ENCODE measurements around the gene DHX29.
A peak's percentile ranks its signal among the peaks of the same experiment; 100 is the strongest.

Gene DHX29

DNA sequence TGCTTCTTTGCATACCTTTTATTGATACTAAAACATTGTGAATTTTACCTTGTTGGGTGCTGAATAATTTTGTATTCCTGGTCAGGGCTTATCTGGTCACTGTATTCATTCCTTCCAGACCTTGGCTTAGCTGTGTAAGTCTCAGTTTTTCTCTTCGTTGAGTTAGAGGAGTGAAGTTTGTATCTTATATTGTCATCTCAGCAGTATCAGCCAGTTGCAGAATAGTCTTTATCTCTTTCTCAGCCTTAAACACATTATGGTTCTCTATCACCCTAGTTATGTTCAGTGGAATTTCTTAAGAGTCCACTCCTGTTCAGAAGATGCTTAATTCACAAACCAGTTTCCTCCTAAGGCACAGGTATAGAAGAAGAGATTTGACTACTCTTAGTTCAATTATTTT lies 25.5 kb upstream of the DHX29 start:
- CTCF ChIA-PET, result no interaction called here
- POLR2A ChIA-PET, result no interaction called here

DNA sequence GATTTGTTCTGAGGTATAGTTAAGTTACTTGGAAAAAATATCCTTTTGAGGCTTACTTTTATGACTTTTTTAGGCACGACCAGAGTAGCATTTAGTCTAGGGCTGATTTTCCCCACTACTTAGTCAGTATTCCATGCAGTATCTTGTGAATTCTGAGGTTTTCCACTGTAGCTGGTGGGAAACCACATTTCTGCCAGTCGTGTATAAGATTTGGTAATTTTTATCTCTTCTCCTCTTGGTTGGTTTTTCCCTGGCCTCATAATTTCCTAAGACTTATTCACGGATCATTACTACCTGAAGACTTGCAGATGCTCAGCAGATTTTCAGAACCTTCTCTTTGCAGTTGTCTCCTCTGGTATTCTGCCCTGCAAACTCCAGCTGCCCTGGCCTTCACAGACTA lies 23.8 kb upstream of the DHX29 start:
- no peak for DNase-seq (ENCODE audit: extremely low spot score)
- CTCF ChIA-PET, result no interaction called here
- TF ChIP-seq, protein P1, sequence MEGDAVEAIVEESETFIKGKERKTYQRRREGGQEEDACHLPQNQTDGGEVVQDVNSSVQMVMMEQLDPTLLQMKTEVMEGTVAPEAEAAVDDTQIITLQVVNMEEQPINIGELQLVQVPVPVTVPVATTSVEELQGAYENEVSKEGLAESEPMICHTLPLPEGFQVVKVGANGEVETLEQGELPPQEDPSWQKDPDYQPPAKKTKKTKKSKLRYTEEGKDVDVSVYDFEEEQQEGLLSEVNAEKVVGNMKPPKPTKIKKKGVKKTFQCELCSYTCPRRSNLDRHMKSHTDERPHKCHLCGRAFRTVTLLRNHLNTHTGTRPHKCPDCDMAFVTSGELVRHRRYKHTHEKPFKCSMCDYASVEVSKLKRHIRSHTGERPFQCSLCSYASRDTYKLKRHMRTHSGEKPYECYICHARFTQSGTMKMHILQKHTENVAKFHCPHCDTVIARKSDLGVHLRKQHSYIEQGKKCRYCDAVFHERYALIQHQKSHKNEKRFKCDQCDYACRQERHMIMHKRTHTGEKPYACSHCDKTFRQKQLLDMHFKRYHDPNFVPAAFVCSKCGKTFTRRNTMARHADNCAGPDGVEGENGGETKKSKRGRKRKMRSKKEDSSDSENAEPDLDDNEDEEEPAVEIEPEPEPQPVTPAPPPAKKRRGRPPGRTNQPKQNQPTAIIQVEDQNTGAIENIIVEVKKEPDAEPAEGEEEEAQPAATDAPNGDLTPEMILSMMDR (IDR thresholded peaks at IDR 0.05; ENCODE audit: control extremely low read depth, extremely low read depth, low read depth, missing control alignments), result no peak
- POLR2A ChIA-PET, result no interaction called here

More for the DNA sequence above, 25.5 kb upstream of the DHX29 start:
- TF ChIP-seq, protein P1 (IDR thresholded peaks at IDR 0.05; ENCODE audit: control extremely low read depth, extremely low read depth, low read depth, missing control alignments), result no peak
- DNase-seq (ENCODE audit: extremely low spot score), result no peak

DNA sequence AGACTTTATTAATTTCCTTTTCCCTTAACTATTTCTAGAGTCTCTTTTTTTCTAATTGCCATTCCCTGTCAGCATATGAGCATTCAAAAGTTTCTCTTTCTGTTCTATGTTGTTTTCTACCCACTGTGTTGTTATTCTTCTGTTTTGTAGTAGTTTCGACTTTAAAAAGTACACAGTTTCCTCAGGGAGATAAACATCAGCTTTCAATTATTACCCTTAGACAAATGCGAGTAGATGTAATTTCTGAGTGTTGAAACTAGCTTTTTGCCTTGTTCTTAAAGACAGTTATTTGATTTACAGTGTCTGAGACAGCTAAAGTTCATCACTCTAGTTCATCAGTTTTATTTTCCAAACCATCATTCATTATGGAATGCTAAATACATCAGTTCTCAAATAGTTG lies 19.8 kb upstream of the DHX29 start:
- TF ChIP-seq, protein P1 (IDR thresholded peaks at IDR 0.05; ENCODE audit: control extremely low read depth, extremely low read depth, low read depth, missing control alignments), result no peak
- ChIA-PET POLR2A (no interaction called here), CTCF (no interaction called here)
- no peak for DNase-seq (ENCODE audit: extremely low spot score)

DNA sequence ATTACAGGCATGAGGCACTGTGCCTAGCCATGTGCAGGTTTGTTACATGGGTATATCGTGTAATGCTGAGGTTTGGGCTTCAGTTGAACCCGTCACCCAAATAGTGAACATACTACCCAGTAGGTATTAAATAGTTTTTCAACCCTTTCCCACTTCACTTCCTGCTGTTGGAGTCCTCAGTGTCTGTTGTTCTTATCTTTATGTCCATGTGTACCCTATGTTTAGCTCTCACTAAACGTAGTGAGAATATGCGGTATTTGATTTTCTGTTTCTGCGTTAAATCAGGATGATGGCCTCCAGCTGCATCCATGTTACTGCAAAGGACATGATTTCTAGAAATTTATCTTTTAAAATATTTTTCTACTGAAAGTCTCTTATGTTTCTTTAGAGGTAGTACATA lies 18.1 kb upstream of the DHX29 start:
- no peak for DNase-seq (ENCODE audit: extremely low spot score)
- TF ChIP-seq, protein P1 (IDR thresholded peaks at IDR 0.05; ENCODE audit: control extremely low read depth, extremely low read depth, low read depth, missing control alignments), result no peak
- ChIA-PET POLR2A (no interaction called here), CTCF (interaction anchor here (0.9 to 1.1 kb wide), 3 partner anchors 10 to 31 kb away, joined by 3 read pairs; no protein-coding TSS in a partner anchor)

DNA sequence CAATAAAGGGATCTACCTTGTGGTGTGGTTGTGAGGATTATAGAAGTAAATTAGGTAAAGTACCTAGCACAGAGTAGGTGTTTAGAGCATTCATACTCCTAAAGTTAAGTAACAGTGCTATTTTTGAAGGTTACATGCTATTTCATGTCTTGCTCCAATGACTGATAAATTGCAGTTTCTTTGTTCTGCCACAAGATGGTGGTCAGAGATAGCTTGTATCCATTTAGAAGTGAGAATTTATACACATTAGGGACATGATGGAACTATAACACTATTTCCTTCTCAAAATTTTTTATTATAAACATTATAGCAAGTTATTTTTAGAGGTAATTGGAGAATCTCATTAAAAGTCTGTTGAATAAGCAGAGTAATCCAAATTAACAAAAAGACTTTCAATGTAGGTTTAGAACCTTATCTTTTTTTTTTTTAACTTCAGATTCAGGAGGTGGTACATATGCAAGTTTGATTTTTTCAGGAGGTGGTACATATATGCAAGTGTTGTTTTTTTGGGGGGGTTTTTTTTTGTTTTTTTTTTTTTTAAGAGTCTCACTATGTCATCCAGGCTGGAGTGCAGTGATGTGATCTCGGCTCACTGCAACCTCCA lies 17.4 kb upstream of the DHX29 start:
- TF ChIP-seq, protein P1 (IDR thresholded peaks at IDR 0.05; ENCODE audit: control extremely low read depth, extremely low read depth, low read depth, missing control alignments), result peak; percentile 71
- ChIA-PET CTCF (interaction anchor here (0.6 to 2.7 kb wide), 9 partner anchors 9 to 1954 kb away, joined by 3 to 8 read pairs (median 3); no protein-coding TSS in a partner anchor), POLR2A (no interaction called here)
- DNase-seq (ENCODE audit: extremely low spot score), result peak; percentile 29

DNA sequence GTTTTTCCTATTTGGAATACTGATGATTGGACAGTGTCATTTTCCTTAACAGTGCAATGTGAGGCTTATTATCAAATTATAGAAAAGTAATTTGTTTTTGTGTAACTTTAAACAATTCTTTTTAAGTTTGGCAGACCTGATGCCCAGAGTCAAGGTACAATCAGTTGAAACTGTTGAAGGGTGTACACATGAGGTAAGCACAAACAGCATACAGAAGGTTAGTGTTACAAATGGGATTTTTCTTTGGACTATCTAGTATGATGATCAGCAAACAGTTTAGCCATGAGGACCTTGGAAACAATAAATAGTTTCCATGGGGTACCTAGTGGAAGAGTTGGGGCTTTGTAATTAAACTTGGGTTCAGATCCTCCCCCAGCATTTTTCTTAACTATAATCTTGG lies 16.5 kb upstream of the DHX29 start:
- TF ChIP-seq, protein P1 (IDR thresholded peaks at IDR 0.05; ENCODE audit: control extremely low read depth, extremely low read depth, low read depth, missing control alignments), result no peak
- ChIA-PET POLR2A (no interaction called here), CTCF (interaction anchor here (0.9 to 2.7 kb wide), 3 partner anchors 14 to 368 kb away, joined by 3 to 8 read pairs (median 4); no protein-coding TSS in a partner anchor)
- no peak for DNase-seq (ENCODE audit: extremely low spot score)
